NCI-H2029 treated with DMSO at 0.1 percent for 48 hours (cell line): Measurements from ENCODE around the gene REX1BD.
A peak's percentile ranks its signal among the peaks of the same experiment; 100 is the strongest.

Experiments
- DNase-seq: peaks from one replicate; lab custom pipeline; 2025; lab: John Stamatoyannopoulos, UW

REX1BD gene

DNA sequence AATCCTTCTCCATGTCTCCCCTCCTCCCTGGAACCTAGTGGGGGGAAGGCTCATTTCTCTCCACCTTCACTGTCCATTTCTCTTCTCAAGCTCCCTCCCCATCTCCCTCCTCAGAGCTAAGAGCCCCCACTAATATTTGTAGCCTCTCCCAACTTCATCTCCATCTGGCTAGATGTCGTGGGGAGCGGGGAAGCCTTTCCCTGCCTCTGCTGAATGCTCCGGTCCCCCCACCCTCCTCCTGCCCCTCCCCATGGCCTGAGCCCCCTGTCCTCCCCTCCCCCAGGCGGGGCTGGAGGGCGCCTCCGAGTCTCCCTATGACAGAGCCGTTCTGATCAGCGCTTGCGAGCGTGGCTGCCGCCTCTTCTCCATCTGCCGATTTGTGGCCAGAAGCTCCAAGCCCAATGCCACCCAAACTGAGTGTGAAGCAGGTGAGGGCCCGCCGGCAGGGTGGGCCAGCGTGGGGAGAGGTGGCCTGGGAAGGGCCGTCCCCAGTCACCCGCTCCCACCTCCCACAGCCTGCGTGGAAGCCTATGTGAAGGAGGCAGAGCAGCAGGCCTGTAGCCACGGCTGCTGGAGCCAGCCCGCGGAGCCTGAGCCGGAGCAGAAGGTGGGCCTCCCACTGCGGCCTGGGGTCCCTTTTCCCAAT is 25.1 kb downstream of the REX1BD start:
- no peak for DNase-seq

GRCh38 chr19:18616023-18616422 is 27.4 kb downstream of the REX1BD start:
- no peak for DNase-seq

- DNase-seq: no peak
Observed at GRCh38 chr19:18617562-18617961, 29.0 kb downstream of the REX1BD start.

- DNase-seq: no peak
Observed at GRCh38 chr19:18618236-18618635, 29.6 kb downstream of the REX1BD start.

DNA sequence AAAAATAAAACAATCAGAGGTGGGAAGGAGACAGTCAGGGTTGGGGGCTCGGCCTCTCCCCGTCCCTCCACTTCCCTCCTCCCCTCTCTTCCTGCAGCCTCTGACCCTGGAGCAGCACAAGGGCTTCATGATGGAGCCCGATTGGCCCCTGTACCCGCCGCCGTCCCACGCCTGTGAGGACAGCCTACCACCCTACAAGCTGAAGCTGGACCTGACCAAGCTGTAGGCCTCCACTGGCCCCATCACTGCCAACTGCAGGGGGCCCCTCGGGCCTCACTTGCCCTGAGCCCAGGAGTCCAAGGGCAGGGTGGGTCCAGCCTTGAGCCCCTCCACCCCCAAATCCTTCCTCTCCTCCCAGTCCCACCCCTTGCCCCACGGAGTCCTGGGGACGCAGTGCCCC is 31.7 kb downstream of the REX1BD start:
- DNase-seq: no peak

GRCh38 chr19:18620902-18621301 is 32.3 kb downstream of the REX1BD start:
- no peak for DNase-seq

DNA sequence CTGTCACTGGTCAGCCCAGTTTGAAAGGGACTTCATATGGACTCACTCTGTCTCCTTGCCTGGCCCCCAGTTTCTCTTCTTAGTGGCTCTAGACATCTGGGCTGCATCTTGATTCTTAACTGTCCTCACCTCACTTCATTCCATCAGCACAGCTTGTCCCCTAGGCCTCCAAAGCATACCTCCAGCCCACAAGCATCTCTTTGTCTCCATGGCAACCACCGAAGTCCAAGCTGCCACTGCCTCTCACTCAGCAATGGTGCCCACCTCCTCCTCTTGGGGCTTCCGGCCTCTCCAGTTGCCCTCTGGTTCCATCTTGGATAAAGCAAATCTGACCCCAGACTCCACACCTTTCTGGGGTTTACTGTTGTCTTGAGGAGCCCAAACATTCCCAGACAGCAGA is 38.3 kb downstream of the REX1BD start:
- DNase-seq: no peak

- no peak for DNase-seq
Observed at GRCh38 chr19:18629166-18630088, 40.8 kb downstream of the REX1BD start.

GRCh38 chr19:18633321-18633720 is 44.7 kb downstream of the REX1BD start:
- DNase-seq: no peak

DNA sequence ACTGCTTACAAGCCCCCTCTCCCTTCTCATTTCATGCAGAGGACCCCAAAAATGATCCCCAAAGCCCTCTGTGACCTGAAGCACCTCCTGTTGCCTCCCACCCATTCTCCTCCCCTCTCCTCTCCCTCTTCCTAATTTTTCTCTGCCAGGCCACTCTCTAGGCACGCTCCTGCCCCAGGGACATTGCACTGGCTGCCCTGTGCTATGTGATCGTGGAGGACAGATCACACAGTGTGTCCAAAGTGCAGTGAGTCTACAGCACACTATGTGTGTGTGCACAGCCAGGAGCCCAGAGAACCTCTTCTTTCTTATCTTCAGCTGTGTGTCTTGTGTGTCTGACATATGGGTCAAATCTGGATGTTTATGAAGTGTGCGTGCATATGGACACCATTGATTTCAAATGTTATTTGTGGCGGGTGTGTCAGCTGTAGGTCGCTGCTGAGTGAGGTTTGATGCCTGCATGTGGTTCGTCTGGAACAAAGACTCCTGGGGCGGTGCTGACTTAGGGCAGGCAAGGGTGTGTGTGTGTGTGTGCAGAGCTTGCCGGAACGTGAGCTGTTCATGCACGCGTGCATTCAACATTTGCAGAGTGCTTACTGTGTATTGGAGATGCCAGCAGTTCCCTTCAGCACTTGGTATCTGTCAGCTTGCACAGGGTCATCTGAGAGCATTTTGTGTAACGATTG is 46.2 kb downstream of the REX1BD start:
- DNase-seq: no peak

- DNase-seq: no peak
Observed at GRCh38 chr19:18635831-18636182, 47.2 kb downstream of the REX1BD start.

- peak; percentile 97 for DNase-seq
Observed at GRCh38 chr19:18636183-18636968, 47.8 kb downstream of the REX1BD start.

- DNase-seq: no peak
Observed at GRCh38 chr19:18636969-18637629, 48.5 kb downstream of the REX1BD start, which contains the start of gene KLHL26. Gene KLHL26 (plus strand): TSS chr19:18637028. CDS start chr19:18637055, 27 bp downstream.

DNA sequence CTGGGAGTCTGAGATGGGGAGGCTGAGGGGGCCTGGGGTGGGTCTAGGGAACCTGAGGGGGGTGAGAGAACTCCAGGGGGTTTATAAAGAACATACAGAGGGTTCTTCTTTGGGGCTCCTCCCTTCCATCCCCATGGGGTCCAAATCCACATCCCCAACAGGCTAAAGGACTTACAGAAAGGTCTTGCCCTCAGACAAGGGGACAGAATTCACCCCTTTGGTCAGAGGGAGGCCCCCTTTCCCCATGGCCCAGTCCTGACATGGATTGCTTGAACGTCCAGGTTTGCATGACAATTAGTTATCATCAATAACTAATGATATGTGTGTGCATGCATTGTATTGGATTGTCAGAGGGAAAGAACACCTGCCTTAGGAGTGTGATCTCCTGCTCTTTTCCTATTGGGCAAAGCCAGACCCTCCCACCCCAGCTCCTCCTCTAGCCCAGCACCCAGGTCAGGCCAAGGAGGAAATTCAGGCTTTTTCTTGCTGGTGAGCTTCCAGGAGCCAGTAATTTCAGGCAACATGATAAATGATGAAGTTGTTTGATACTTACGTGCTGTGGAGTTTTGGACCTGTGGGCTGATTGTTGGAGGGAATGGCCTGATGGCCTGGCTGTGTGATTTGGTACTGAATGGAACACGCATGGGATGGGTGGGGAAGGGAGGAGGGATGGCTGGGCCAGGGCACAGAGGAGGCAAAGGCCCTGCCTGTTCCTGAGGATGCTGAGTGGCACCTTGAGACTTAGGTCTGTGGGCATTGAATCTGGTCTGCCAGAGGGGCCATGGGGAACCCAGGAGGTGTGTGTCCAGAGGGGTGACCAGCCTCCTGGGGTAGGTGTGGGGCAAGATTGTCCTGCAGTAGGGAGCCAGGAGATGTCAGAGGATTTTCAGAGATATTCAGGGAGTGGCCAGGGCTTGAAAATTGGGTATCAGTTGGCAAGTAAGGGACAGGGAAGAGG is 49.4 kb downstream of the REX1BD start:
- DNase-seq: peak; percentile 39

DNA sequence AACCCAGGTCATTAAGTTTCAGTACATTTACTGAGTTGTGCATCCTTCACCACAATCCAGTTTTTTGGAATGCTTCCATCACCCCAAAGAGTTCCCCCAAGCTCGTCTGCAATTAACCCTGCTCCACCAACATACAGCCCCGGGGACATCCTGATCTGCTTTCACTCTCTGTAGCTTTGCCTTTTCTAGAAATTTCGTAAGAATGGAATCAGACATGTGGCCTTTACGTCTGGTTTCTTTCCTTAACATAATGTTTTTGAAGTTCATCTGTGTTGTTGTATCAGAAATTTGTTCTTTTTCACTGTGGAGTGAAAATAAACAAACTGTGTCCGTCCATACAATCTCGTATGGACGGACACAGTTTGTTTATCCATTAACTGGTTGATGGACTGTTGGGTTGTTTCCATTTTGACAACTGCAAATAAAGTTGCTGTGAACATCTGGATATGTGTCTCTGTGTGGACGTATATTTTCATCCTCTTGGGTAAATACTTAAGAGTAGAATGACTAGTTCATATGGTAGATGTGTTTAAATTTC is 51.2 kb downstream of the REX1BD start:
- DNase-seq: no peak
